NCI-H2227 (cell line): ENCODE data around the gene NINL.
A peak's percentile ranks its signal among the peaks of the same experiment; 100 is the strongest.
"Not testable (repeated sequence)": the region's sequence is repeated elsewhere in the genome, so short reads cannot be mapped to it uniquely, and the experiment has no call there.

Experiments
- DNase-seq: peaks from one replicate; lab custom pipeline; 2025; ENCODE audit not compliant: unreplicated experiment; lab: John Stamatoyannopoulos, UW

The NINL gene

GRCh38 chr20:25487306-25487705, 98.0 kb downstream of the NINL start:
- no peak for DNase-seq

GRCh38 chr20:25486377-25486776, 99.0 kb downstream of the NINL start:
- DNase-seq, result no peak

GRCh38 chr20:25485872-25486271, 99.5 kb downstream of the NINL start:
- no peak for DNase-seq

- DNase-seq, result no peak
These were observed 100.3 kb downstream of the NINL start for GRCh38 chr20:25484911-25485511.

GRCh38 chr20:25484224-25484846, 101.0 kb downstream of the NINL start:
- DNase-seq, result no peak

- no peak for DNase-seq
These were observed 101.7 kb downstream of the NINL start for GRCh38 chr20:25483431-25484132.

GRCh38 chr20:25481918-25482253, 103.4 kb downstream of the NINL start:
- DNase-seq, result no peak

- DNase-seq, result no peak
These were observed 104.0 kb downstream of the NINL start for GRCh38 chr20:25481235-25481917.

- DNase-seq, result no peak
These were observed 104.5 kb downstream of the NINL start for GRCh38 chr20:25480797-25481196.

GRCh38 chr20:25480156-25480555, 105.2 kb downstream of the NINL start:
- no peak for DNase-seq

GRCh38 chr20:25479638-25480037, 105.7 kb downstream of the NINL start:
- no peak for DNase-seq

GRCh38 chr20:25478889-25479568, 106.3 kb downstream of the NINL start:
- no peak for DNase-seq

- no peak for DNase-seq
These were observed 108.1 kb downstream of the NINL start for GRCh38 chr20:25477014-25477882.

GRCh38 chr20:25476106-25477013, 109.0 kb downstream of the NINL start:
- DNase-seq, result no peak

- DNase-seq, result not testable (repeated sequence)
These were observed 112.0 kb downstream of the NINL start for GRCh38 chr20:25473297-25473696.

GRCh38 chr20:25471020-25471419, 114.3 kb downstream of the NINL start:
- DNase-seq, result no peak

GRCh38 chr20:25470045-25470444, 115.3 kb downstream of the NINL start:
- peak; percentile 35 for DNase-seq

- DNase-seq, result no peak
These were observed 115.8 kb downstream of the NINL start for GRCh38 chr20:25469558-25469957.
